ENCODE data around the gene ZHX3.

ZHX3 gene

DNA sequence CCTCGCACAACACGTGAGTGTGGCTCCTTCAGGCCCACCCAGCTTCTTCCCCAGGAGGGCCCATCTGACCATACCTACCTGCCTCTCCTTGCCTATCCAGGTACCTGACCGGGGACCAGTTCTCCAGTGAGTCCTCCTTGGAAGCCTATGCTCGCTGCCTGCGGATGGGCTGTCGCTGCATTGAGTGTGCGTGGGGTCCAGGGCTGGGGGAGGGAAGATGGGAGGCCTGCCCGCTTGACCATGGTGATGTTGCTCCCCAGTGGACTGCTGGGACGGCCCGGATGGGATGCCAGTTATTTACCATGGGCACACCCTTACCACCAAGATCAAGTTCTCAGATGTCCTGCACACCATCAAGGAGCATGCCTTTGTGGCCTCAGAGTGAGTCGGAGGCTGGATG is 153.7 kb downstream of the ZHX3 start:
- Histone ChIP-seq H3K79me2 (ENCODE audit: control insufficient read depth, low read length) (peaks cover 7% of the 10 kb centered on the region), H3K9me2 (replicated peaks; ENCODE audit: control insufficient read depth, low read length) (no peaks in the 10 kb centered on the region), H3K27me3 (ENCODE audit: control insufficient read depth, low read length) (no peaks in the 10 kb centered on the region), H4K20me1 (ENCODE audit: control insufficient read depth, insufficient read depth, low read depth, low read length) (no peaks in the 10 kb centered on the region), H3K4me1 (ENCODE audit: control insufficient read depth, low read length) (no peaks in the 10 kb centered on the region), H3K36me3 (ENCODE audit: control insufficient read depth, low read length) (peaks cover 73% of the 10 kb centered on the region), H3F3A (ENCODE audit: control insufficient read depth, insufficient read depth) (no peaks in the 10 kb centered on the region), H3K4me2 (ENCODE audit: low read length) (no peak overlapping the region), H3K4me3 (ENCODE audit: low read length) (no peak overlapping the region), H3K9me3 (ENCODE audit: control insufficient read depth, insufficient read depth, low read length) (no peaks in the 10 kb centered on the region), H3K27ac (ENCODE audit: low read depth, low read length) (no peak overlapping the region)
- TF ChIP-seq EZH2phosphoT487 (IDR thresholded peaks at IDR 0.05; ENCODE audit: borderline replicate concordance, low read length), result no peak
- TF ChIP-seq, protein P1, sequence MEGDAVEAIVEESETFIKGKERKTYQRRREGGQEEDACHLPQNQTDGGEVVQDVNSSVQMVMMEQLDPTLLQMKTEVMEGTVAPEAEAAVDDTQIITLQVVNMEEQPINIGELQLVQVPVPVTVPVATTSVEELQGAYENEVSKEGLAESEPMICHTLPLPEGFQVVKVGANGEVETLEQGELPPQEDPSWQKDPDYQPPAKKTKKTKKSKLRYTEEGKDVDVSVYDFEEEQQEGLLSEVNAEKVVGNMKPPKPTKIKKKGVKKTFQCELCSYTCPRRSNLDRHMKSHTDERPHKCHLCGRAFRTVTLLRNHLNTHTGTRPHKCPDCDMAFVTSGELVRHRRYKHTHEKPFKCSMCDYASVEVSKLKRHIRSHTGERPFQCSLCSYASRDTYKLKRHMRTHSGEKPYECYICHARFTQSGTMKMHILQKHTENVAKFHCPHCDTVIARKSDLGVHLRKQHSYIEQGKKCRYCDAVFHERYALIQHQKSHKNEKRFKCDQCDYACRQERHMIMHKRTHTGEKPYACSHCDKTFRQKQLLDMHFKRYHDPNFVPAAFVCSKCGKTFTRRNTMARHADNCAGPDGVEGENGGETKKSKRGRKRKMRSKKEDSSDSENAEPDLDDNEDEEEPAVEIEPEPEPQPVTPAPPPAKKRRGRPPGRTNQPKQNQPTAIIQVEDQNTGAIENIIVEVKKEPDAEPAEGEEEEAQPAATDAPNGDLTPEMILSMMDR (IDR thresholded peaks at IDR 0.05; ENCODE audit: low read depth, low read length, poor library complexity, severe bottlenecking), result no peak

GRCh38 chr20:41162396-41162795 is 155.1 kb downstream of the ZHX3 start:
- Histone ChIP-seq H3K4me3 (ENCODE audit: low read length) (no peak overlapping the region), H3K79me2 (ENCODE audit: control insufficient read depth, low read length) (peaks cover 21% of the 10 kb centered on the region), H3K27me3 (ENCODE audit: control insufficient read depth, low read length) (no peaks in the 10 kb centered on the region), H3K4me2 (ENCODE audit: low read length) (no peak overlapping the region), H3F3A (ENCODE audit: control insufficient read depth, insufficient read depth) (no peaks in the 10 kb centered on the region), H3K36me3 (ENCODE audit: control insufficient read depth, low read length) (peaks cover 65% of the 10 kb centered on the region), H4K20me1 (ENCODE audit: control insufficient read depth, insufficient read depth, low read depth, low read length) (no peaks in the 10 kb centered on the region), H3K4me1 (ENCODE audit: control insufficient read depth, low read length) (peaks cover 9% of the 10 kb centered on the region), H3K9me2 (replicated peaks; ENCODE audit: control insufficient read depth, low read length) (no peaks in the 10 kb centered on the region), H3K27ac (ENCODE audit: low read depth, low read length) (no peak overlapping the region), H3K9me3 (ENCODE audit: control insufficient read depth, insufficient read depth, low read length) (no peaks in the 10 kb centered on the region)
- TF ChIP-seq, protein P1 (IDR thresholded peaks at IDR 0.05; ENCODE audit: low read depth, low read length, poor library complexity, severe bottlenecking), result no peak
- no peak for TF ChIP-seq EZH2phosphoT487 (IDR thresholded peaks at IDR 0.05; ENCODE audit: borderline replicate concordance, low read length)

- Histone ChIP-seq H3K4me1 (ENCODE audit: control insufficient read depth, low read length) (peaks cover 14% of the 10 kb centered on the region), H3K4me2 (ENCODE audit: low read length) (no peak overlapping the region), H3K9me2 (replicated peaks; ENCODE audit: control insufficient read depth, low read length) (no peaks in the 10 kb centered on the region), H3K27ac (ENCODE audit: low read depth, low read length) (no peak overlapping the region), H3K9me3 (ENCODE audit: control insufficient read depth, insufficient read depth, low read length) (no peaks in the 10 kb centered on the region), H4K20me1 (ENCODE audit: control insufficient read depth, insufficient read depth, low read depth, low read length) (no peaks in the 10 kb centered on the region), H3K27me3 (ENCODE audit: control insufficient read depth, low read length) (no peaks in the 10 kb centered on the region), H3K36me3 (ENCODE audit: control insufficient read depth, low read length) (peaks cover 62% of the 10 kb centered on the region), H3K4me3 (ENCODE audit: low read length) (no peak overlapping the region), H3F3A (ENCODE audit: control insufficient read depth, insufficient read depth) (no peaks in the 10 kb centered on the region), H3K79me2 (ENCODE audit: control insufficient read depth, low read length) (peaks cover 26% of the 10 kb centered on the region)
- TF ChIP-seq, protein P1 (IDR thresholded peaks at IDR 0.05; ENCODE audit: low read depth, low read length, poor library complexity, severe bottlenecking), result no peak
- TF ChIP-seq EZH2phosphoT487 (IDR thresholded peaks at IDR 0.05; ENCODE audit: borderline replicate concordance, low read length), result no peak
Observed at GRCh38 chr20:41161886-41162285, 155.6 kb downstream of the ZHX3 start.

DNA sequence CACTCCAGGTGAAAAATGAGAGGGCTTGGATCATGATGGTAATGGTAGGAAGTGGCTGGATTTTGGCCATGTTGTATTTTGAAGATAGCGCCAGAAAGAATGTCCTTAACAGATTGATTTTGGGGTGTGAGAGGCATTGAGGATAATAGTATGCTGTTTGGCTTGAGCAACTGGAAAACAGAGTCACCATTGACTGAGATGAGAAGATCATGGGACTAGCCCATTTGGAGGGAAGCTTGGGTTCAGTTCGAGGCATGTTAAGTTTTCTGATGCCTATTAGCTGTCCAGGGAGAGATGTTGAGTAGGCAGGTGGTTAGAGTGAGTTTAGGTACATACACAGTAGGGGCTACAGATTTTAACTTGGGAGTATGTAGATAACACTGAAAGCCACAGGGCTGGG is 156.8 kb downstream of the ZHX3 start:
- Histone ChIP-seq H3K9me3 (ENCODE audit: control insufficient read depth, insufficient read depth, low read length) (no peaks in the 10 kb centered on the region), H3K4me1 (ENCODE audit: control insufficient read depth, low read length) (peaks cover 24% of the 10 kb centered on the region), H3K36me3 (ENCODE audit: control insufficient read depth, low read length) (peaks cover 50% of the 10 kb centered on the region), H3K27me3 (ENCODE audit: control insufficient read depth, low read length) (no peaks in the 10 kb centered on the region), H3K9me2 (replicated peaks; ENCODE audit: control insufficient read depth, low read length) (no peaks in the 10 kb centered on the region), H3K4me2 (ENCODE audit: low read length) (no peak overlapping the region), H3K79me2 (ENCODE audit: control insufficient read depth, low read length) (peaks cover 38% of the 10 kb centered on the region), H3K27ac (ENCODE audit: low read depth, low read length) (no peak overlapping the region), H4K20me1 (ENCODE audit: control insufficient read depth, insufficient read depth, low read depth, low read length) (no peaks in the 10 kb centered on the region), H3K4me3 (ENCODE audit: low read length) (no peak overlapping the region), H3F3A (ENCODE audit: control insufficient read depth, insufficient read depth) (no peaks in the 10 kb centered on the region)
- TF ChIP-seq, protein P1 (IDR thresholded peaks at IDR 0.05; ENCODE audit: low read depth, low read length, poor library complexity, severe bottlenecking), result no peak
- TF ChIP-seq EZH2phosphoT487 (IDR thresholded peaks at IDR 0.05; ENCODE audit: borderline replicate concordance, low read length), result no peak

All from DOHH2 (cell line).